Inflammatory macrophage treated with lipopolysaccharide for 4 hours (primary cell): ENCODE measurements around the gene STK16.
A peak's percentile ranks its signal among the peaks of the same experiment; 100 is the strongest.

Experiments used
- DNase-seq: peaks from one replicate; pipeline ENCODE4 v3.0.0-alpha.2; 2020

Gene STK16

DNA sequence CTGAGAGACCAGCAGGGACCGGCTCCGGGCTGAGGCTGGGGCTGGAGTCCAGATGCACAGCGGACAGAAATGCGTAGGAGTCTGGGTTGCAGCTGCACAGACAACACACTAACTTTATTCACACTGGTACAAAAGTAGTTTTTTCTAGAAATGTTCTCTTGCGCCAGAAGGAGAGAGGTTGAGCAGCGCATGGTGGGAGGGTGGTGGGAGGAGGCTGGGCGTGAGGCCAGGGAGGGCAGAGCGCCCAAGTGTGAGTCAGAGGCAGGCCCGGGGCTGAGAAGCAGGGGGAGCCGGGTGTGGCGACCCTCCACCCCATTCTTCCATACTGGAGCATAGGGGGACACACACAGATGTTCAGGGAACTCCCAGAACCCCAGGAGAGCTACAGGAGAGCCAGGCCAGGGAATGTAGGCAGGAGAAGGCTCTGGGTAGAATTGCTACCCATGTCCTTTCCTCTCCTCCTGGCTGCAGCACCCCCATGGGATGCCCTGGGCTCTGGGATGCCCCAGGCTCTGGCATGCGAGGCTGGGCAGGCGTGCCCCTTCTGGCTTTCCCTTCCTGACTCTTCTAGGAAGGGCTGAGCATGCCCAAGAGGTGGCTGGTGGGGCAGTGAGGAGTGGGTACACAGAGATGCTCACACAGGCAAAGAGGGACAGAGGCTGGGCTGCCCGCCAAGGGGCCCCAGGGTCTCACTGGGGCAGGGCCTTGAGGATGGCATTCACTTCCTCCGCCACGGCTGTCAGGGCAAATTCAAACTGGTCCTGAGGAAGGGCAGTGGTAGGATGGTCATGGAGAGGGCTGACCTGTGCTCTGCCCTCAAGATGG, 44.5 kb downstream of the STK16 start:
- no peak for DNase-seq

DNA sequence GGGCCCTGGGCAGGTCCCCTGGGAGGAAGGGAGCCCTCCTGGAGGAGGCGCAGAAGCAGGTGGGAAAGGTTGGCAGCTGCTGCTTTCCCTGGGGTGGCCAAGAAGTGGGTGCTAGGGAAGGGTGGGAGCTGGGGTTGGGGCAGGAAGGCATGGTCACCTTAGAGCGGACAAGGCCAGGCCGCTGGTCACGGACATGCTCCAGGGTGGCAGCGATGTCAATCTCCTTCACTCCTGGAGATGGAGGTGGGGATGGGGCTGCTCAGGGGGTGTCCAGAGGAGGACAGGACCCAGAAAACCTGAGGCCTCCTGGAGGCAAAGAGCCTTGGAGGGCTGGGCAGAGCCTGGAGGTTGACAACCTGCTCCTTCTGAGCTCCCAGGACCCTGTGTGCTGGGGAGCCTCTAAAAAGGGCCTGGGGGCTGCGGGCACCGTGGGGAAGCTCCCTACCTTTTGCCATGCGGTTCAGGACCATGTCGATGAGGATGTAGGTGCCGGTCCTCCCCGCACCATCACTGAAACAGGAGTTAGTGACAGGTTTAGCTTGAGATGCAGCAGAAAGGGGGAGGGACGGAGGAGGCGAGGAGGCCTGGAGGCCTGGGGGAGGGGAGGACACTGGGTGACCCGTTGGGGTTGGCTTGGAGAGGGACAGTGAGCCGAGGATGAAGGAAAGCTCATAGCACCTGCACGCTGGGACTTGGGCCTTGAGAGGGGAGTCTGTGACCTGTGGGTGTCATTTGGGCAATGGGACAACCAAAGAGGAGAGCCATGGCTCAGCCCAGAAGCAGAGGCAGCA, 45.3 kb downstream of the STK16 start:
- DNase-seq: no peak

DNA sequence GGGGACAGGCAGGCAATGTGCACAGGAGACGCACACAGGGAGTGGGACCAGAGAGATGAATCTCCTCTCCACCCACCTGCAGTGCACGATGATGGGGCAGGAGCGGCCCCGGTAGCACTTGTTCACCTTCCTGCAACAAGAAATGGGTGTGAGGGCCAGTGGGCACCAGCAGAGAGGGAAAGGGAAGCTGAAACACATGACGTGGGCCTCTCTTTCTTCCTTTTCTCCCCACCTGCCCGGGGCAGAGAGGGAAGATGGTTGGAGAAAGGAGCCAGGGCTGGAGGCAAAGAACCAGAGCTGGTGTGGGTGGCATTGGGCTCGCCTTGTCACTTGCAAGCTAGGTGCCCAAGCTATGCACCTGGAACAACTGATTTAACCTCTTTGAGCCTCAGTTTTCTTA, 46.1 kb downstream of the STK16 start:
- DNase-seq: no peak

DNA sequence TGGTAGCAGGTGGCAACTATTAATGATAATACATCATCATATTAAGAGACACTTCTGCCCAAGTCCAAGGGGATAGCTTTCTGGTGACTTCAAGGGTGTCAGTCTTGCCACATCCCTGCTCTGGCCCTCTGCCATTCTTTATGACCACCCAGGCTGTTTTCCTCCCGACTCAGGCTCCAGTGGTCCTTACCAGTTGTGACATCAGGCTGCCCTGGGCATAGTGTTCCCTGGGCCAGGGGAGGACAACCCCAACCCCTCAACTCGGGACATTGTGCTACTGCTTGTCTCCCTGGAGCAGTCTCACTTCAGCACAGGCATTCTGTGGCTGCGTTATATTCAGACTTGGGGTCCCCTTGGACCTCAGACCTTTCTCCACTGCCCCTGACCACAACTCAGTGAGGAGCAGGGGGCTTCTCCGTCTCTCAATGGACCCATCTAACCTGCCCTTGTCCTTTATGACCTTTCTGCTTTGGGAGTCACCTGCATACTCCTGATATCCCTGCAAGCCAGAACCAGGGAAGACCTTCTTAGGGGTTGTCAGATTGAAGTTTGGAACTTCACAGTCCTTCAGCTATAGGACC, 46.7 kb downstream of the STK16 start:
- DNase-seq: no peak

DNA sequence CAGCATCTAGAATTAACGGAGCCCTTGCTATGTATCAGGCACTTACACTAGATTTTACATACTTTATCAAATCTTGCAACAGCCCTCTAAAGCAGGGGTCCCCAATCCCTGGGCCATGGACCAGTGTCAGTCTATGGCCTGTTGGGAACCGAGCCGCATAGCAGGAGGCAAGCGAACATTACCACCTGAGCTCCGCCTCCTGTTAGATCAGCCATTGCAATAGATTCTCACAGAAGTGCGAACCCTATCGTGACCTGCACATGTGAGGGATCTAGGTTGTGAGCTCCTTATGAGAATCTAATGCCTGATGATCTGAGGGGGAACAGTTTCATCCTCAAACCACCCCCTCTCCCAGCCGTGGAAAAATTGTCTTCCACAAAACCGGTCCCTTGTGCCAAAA, 47.3 kb downstream of the STK16 start:
- no peak for DNase-seq

DNA sequence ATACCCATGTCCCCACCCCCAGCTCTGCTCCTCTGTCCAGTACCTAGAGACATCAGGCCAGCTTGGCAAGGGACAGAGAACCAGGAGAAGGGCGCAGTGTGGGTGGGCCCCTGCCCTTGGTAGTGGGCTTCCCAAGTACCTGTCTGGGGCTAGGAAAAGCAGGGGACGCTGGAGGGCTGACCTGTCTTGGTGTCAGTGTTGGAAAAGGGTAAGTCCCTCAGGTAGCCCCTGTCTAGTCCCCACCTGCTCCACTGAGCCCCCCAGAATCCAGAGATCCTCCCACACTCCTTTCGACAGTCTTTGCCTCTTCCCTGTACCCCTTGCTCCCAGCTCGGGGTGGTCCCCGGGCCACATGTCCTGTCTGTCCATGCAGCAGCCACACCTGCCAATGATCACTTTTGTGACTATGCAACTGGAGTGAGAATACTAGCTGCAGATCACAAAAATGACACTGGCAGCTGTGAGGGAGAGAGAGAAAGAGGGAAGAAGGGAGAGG, 48.5 kb downstream of the STK16 start:
- no peak for DNase-seq

DNA sequence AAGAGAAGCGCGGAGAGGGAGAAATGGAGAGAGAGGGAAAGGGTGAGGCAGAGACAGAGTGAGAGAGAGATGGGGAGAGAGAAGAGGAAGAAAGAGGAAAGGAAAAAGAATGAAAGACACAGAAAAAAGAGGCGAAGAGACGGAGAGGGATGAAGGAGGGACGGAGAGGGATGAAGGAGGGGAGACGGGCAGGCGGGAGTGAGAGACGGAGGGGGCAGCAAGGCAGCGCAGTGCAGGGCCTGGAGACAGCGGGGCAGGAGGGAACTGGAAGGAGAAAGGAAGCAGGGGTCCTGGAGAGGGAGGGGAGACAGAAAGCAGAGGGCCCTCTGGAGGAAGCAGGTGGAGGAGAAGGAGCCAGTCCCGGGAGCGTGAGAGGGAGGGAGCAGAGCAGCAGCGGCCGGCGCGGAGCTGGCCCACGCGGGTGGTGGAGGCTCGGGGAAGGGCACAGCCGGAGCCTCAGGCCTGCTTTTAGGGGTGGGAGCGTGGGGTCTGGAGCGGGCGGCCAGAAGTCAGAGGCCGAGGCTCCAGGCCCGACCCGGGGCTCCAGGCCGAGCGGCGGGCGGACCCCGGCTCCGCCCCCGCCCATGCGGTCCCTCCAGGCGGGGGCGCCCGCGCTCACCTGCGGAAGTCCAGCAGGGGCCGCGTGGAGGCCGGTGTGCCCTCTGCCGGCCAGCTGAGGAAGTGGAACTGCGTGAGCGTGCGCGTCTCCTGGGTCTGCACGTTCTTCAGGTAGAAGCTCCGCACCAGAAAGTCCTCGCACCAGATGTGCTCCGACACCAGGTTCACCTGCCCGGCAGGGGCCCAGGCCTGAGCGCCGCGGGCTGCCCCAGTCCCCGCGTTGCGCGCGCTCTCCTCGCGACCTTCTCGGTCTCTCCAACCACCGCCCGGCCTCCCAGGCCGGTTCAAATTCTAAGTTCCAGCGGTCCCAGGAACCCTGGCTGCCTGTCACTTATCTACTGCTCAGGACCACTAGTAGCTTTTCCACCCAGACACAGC, 49.4 kb downstream of the STK16 start:
- DNase-seq: peak; percentile 74

DNA sequence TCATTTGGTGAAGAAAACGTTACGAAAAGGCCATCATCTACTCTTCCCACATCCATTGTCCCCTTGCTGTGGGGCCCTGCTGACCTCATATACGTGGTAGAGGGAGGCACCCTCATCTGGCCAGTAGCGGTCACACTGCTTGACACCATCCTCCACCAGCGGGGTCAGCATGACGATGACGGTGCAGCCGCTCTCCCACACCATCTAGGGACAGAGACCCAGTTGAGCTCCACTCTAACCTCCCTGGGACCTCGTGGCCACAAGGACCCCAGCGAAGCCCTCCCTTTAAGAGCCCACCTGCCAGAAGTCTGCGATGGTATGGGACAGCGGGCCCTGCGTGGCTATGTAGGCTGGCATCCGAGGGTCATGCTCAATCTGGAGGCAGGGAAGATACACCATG, 50.9 kb downstream of the STK16 start:
- no peak for DNase-seq

DNA sequence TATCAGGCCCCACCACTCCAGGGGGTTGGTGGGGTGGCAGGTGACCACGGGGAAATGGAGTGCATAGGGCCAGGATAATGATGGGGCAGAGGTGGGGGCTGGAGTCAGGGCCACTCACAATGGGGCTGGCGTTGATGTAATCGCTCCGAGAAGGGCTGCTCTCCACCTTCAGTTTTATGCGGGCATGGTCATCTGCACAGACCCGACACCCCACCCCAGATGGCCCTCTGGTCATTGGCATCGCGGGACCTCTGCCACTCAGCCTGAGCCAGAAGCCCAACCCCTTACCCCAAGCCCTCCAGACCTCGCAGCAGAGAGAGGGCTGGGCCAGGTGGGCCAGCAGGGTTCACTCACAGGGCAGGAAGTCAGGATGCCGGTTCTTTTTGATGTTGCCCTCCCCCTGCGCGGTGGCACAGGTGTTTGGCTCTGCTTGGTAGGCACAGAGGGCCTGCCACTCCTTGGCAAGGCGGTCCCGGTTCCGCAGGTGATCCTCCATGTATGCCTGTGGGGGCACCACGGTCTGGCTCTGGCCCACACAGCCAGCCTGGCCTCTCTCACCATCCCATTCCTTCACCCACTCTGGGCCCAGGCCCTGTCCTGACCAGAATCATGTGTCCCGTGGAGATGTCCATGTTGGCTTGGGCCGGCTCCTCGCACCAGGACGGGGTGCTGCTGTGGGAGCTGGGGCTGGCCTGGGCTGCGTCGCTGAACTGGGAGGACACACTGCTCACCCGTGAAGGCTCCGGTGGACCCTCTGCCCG, 51.5 kb downstream of the STK16 start:
- DNase-seq: no peak

DNA sequence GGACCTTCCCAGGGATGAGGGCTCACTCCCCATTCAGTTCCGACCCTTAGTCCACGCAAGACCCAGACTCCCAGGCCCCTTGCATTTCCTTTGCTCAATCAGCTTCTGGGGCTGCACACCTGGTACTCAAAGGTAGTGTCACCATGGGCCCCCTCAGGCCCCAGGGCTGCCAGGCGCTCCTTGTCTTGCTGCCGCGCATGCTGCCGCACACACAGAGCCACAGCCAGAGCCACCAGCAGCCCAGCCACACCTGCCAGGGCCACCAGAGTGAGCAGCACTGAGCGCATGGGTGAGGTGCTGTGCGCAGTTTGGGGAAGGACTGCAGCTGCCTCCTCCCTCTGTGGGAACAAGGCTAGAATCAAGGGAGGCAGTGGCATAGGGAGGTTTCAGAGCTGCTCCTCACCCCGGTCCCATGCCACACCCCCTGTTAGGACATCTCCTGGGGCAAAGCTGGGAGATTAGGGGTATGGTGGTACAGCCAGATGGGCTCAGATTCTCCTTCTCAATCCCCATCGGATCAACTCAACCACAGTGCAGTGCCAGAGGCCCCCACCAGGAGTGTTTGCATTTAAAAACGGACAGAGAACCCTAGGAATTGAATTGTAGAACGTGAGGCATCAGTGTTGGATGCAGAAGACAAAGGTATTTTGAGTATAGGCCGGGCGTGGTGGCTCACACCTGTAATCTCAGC, 52.6 kb downstream of the STK16 start:
- DNase-seq: no peak

DNA sequence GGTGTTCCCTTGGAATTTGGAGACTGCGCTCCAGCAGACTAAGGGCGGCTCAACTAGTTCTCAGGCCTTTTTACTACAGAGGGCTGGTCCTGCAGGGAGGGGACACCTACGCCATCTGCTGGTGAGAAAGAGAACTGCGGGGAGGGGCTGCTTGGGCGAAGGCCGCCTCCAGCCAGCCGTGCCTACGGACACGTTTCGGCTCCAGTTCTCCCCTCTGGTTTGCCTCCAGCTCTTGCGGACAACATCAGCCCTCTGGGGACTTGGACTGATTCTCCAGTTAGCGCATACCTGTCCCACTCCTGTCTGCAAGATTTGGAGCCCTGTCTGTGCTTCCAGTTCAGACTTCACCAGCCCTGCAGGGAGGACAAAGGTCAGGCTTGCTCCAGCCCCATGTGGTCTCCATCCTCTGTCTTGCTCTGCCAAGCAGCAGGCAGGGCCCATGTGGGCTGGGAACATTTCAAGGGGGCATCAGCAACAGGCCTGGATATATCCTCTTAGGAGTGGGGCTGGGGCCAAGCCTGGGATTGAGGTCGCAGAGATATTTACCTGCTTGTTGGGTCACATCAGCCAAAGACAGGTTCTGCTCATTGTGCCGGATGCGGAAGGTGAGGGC, 53.6 kb downstream of the STK16 start:
- DNase-seq: peak; percentile 76

DNA sequence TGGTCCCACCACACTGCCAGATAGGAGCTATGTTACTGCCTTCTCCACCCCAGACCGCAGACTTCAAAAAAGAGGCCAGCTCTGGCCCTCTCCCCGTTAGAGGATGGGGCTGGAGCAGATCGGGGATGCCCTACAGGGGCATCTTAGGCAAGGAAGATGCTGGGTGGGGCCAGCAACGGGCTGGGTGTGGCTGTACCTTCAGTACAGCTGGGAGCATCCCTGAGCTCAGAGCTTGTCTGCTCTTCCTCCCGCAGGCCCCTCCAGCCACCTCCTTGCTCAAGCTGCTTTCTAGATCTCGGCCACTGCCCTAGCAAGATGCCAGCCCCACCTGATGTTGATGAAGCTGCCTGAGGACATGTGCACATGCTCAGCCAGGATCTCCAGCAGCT, 54.1 kb downstream of the STK16 start:
- no peak for DNase-seq
